Suprapubic skin (tissue), 4 donors: ENCODE measurements around the gene GAST.

Source experiments
- CTCF ChIP-seq, 2 donors: fragments of 200-600 bp in 1 of 2; fragments of 450-650 bp in 1 of 2; sonication (generic) in 1 of 2; IDR thresholded peaks; one replicate each; pipeline ENCODE4 v1.5.1; 2016 to 2019; ENCODE audit warnings: antibody characterized with exemption in 2 of 2, mild to moderate bottlenecking in 1 of 2, moderate library complexity in 1 of 2
- POLR2A ChIP-seq, 2 donors: fragments of 450-650 bp; IDR thresholded peaks; one replicate each; pipeline ENCODE4 v1.6.1; 2017; ENCODE audit warnings: antibody characterized with exemption in 2 of 2, mild to moderate bottlenecking in 2 of 2, moderate library complexity in 2 of 2
- POLR2AphosphoS5 ChIP-seq, 3 donors: sonication (generic); formaldehyde crosslinking; IDR thresholded peaks; one replicate each; pipeline ENCODE4 v1.6.1; 2017; ENCODE audit warnings: antibody characterized with exemption in 3 of 3

DNA sequence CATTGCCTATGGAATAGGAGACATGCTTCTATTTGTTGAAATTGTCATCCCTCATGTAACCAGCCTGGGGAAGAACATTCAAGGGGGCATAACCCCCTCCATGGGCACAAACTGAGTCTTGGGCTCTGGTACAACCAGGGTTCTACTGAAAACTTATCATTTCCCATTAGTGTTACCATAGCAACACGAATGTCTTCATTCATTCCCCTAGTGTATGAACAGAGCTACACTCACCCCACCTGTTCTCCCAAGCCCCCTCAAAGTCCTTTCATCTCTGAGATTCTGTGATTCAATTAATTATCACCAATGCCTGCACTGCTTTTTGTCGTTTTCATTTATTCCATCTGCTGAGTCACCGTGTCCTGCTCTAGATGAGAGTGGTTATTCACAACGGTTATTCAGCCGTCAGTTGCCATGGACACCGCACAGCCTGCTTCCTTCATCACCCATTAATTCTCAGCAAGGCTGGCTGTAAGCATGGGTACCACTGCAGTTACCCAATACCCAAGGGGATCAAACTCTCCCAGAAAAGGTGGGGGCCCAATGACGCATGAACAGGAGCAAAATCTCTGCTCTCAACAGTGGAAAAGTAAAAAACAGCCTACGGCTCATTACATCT is 1.6 kb upstream of the GAST start:
- TF ChIP-seq CTCF (IDR thresholded peaks at IDR 0.05): no peak
- TF ChIP-seq POLR2AphosphoS5 (IDR thresholded peaks at IDR 0.05): no peak
- no peak for TF ChIP-seq POLR2A (IDR thresholded peaks at IDR 0.05)
